Fibroblast of villous mesenchyme (primary cell): Measurements from ENCODE around the gene PLA2G4A. TPM values are rescaled to one million over a fixed set of nuclear protein-coding genes. Genes with fewer than 3 reads are reported as not detected.

Source experiments
- DNase-seq: peaks from one replicate; pipeline ENCODE4 v3.0.0-alpha.2; 2010; ENCODE audit warnings: low read depth
- H3K4me3 ChIP-seq: 2 replicates; pipeline ENCODE4 v1.5.1; 2011; ENCODE audit warnings: low read depth, mild to moderate bottlenecking, low read length
- CTCF ChIP-seq: IDR thresholded peaks from 2 replicates; pipeline ENCODE4 v1.5.1; 2012; ENCODE audit warnings: low read depth, mild to moderate bottlenecking, low read length; ENCODE audit not compliant: insufficient read depth
- total RNA-seq: library from RNA; depleted of rRNA; stranded (reverse); fragments of >200 nt; gene quantifications from 2 replicates; pipeline ENCODE4 v1.2.3, GENCODE V29; 2012

Gene PLA2G4A
- total RNA-seq, 1 donor = 12.1 TPM

- H3K4me3 ChIP-seq = no peak overlapping the region
- no peak for TF ChIP-seq CTCF
- DNase-seq = no peak
These were observed 108.4 kb downstream of the PLA2G4A start for GRCh38 chr1:186937016-186937670.

- no peak overlapping the region for H3K4me3 ChIP-seq
- DNase-seq = no peak
- no peak for TF ChIP-seq CTCF
These were observed 115.3 kb downstream of the PLA2G4A start for GRCh38 chr1:186943891-186944686.

- DNase-seq = no peak
- no peak for TF ChIP-seq CTCF
- H3K4me3 ChIP-seq = no peak overlapping the region
These were observed 116.4 kb downstream of the PLA2G4A start for GRCh38 chr1:186945146-186945545.

GRCh38 chr1:186948535-186948934 is 119.8 kb downstream of the PLA2G4A start:
- no peak for DNase-seq
- TF ChIP-seq CTCF = no peak
- no peak overlapping the region for H3K4me3 ChIP-seq

GRCh38 chr1:186949173-186949572 is 120.4 kb downstream of the PLA2G4A start:
- no peak overlapping the region for H3K4me3 ChIP-seq
- no peak for TF ChIP-seq CTCF
- no peak for DNase-seq

- DNase-seq = no peak
- no peak overlapping the region for H3K4me3 ChIP-seq
- TF ChIP-seq CTCF = no peak
These were observed 121.8 kb downstream of the PLA2G4A start for GRCh38 chr1:186950547-186950946.
